NCI-H345 treated with DMSO at 0.1 percent for 48 hours (cell line): ENCODE results near the gene SETD1B.

Experiments used
- DNase-seq: peaks from one replicate; lab custom pipeline; 2025; ENCODE audit not compliant: unreplicated experiment; lab: John Stamatoyannopoulos, UW

Gene SETD1B

GRCh38 chr12:121795034-121795968 is 8.5 kb upstream of the SETD1B start:
- peak; percentile 61 for DNase-seq

DNA sequence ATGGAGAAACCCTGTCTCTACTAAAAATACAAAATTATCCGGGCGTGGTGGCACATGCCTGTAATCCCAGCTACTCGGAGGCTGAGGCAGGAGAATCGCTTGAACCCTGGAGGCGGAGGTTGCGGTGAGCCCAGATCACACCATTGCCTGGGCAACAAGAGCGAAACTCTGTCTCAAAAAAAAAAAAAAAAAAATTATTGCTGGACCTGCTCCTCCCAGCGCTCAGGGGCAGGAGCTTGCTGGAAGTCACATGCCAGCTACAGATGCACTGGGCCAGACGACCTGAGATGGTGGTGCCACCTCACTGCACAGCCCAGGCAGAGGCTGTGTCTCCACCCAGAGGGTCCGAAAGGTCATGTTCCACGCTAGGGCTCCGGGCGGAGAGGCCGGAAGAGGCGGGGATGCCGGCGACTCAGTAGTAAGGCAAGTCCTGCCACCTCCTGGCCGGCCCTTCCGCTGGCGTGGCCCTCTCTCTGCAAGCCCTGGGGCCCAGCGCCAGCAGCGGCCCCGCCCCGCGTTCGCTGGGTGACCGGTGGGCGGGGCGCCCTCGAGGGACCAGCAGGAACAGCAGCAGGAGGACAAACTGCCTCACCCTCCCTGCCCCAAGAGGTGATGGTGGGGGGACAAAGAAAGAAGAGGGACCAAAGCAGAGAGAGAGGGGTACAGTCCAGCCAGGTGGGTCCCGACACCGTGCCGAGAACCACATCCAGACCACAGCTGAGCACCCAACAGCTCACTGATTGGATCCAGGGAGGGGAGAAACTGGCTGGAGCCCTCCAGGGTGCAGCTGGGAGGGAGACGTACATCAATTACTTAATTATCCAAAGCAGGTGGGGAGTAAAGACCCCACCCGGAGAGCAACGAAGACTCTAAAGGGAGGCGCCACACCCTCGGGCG is 6.7 kb upstream of the SETD1B start:
- peak; percentile 24 for DNase-seq

DNA sequence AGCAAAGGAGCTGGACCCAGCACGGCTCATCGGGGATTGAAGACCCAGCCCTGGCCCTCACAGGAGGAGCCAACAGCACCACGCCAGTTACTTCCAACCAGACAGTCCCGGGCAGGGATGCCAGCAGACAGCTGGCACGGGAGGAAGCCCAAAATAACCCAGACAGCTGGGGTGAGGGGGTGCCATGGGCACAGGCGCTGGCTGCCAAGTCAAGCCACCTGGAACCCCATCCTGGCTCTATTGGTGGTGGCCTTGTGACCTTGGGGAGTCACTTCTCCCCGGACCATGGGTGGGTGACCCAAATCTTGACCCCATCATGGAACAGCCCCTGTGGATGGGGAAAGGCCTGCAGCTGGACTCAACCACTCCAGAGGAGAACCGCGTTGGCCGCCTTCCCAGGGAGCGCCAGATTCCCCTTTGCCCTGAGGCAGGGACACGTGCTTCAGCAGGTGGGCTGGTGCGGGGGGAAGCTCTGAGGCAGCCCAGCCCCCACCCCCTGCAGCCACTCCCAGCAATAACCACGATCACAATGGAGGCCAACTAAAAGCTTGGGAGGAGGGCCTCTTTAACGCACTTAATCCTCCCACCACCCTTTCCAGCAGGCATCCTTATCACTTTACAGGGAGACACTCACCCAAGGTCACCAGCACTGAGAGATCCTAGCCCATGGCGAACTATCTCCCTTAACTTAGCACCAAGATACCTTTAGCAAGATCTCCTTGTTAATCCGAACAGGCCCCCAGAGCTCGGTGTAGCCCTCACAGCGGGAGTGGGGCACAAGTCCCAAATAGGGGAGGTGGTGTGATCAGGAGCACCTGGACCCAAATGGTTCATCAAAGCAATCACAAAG is 5.6 kb upstream of the SETD1B start:
- DNase-seq: peak; percentile 92

GRCh38 chr12:121798787-121799155 is 5.0 kb upstream of the SETD1B start:
- no peak for DNase-seq

GRCh38 chr12:121799156-121799841 is 4.5 kb upstream of the SETD1B start:
- peak; percentile 86 for DNase-seq

- DNase-seq: peak; percentile 63
Measured at GRCh38 chr12:121799842-121800693, 3.7 kb upstream of the SETD1B start.

GRCh38 chr12:121800694-121801594 is 2.9 kb upstream of the SETD1B start:
- DNase-seq: peak; percentile 4

DNA sequence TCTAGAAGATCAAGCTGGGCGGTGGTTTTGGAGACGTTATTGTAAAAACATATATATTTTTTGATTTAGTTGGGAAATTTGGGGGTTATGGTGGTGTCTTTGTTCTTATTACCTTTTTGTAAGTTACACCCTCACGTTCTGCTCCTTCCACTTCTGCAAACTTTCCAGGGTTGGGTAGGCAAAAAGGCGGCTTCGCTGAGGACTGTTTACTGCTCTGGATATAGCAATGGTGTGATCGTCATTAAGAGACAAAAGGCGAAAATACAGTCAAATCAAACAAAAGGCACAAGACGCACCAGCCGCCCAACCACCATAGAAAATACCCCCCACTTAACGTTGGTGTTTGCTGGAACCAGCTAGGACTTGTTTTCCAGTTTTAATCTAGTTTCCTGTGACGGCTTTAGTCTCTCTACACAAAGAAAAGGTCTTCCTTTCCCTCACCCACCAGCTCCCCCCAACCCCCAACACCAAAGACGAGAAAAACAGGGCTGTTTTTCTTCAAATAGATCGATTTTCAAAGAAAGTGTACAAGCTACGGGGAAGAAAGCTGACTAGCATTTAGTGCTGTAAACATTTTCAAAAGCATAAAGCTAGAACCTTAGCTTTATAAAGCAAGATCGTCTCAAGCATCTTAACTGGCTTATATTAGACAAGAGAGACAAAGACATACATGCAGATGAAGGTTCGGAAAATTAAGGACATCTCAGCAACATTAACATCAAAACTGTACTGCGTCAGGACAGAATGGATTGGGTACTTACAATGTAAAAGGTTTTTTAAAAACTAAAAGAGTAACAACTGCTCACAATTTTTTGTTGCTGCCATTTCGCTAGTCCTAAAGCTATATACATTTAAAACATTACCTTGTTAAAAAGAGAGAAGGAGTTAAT is 2.0 kb upstream of the SETD1B start:
- peak; percentile 65 for DNase-seq

DNA sequence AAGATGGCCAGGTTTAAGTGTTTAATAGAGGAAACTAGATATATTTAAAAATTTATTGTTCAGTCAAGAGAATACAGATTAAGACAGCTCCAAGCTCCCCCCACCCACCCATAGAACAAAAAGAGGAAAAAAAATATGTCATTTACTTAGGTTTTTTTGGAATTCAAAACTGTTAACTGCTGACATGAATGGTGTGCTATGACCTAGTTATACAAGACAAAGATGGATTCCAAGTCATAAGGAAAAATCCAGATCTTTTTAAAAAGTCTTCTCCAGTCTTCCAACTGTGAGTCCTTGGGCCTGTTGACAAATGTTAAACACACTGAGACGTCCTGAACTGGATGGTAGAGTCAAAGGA is 1.3 kb upstream of the SETD1B start:
- DNase-seq: peak; percentile 80

GRCh38 chr12:121802843-121803698 is 738 bp upstream of the SETD1B start:
- peak; percentile 99 for DNase-seq

DNA sequence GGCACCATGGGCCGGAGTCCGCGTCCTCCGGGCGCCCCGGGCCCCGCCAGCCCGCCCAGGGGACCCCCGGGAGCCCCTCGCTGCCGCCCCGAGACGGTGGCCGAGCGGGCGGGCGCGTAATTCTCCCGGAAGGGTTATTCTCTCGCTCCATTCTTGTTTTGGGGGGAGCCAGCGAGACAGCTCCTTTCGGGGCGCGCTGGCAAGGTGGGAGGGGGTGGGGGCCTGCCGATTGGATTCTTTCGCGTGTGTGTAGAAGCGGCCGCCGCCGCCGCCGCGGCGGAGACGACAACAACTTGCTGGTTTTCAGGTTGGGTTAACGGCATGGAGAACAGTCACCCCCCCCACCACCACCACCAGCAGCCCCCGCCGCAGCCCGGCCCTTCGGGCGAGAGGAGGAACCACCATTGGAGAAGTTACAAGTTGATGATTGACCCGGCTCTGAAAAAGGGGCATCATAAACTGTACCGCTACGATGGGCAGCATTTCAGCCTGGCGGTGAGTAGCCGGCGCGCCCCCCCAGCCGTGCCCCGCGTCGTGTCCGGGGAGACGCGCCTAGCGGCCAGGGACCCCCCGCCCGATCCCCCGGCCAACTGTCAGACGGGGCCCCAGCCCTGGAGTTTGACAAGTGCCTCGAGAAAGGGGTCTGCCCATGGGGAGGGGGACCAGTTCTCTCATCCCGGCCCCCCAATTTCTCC is 755 bp downstream of the SETD1B start:
- DNase-seq: peak; percentile 8

DNA sequence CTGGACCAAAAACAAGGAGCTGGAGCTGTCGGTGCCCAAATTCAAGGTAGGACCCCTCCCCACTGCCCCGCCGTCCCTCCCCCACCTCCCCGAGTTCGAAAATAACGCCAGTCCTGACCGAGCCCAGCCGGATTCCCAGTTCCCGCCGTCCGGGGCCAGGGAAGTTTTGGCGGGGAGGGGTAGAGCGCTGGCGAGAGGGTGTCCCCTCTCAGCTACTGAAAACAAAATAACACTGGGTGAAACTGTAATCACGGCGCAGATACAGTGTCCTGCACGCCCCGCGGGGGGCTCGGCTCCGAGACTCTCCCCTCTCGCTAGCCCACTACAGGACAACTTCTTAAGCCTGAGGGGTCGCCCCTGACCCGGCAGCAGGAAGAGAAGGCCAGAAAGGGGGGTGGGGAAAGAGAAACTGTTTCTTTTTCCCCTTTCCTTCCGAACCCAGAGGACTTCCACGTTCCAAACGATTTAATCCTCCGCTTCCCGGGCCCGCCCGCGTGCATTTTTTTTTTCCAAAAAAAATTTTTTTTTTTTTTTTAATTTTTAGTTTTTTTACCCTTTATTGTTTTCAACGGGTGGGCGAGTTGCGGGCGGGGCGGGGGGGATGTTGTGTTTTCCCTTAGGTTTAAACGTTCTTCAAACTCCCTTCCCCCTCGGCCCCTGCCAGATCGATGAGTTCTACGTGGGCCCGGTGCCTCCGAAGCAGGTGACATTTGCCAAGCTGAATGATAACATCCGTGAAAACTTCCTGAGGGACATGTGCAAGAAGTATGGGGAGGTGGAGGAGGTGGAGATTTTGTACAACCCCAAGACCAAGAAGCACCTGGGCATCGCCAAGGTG is 1.6 kb downstream of the SETD1B start:
- DNase-seq: peak; percentile 5

DNA sequence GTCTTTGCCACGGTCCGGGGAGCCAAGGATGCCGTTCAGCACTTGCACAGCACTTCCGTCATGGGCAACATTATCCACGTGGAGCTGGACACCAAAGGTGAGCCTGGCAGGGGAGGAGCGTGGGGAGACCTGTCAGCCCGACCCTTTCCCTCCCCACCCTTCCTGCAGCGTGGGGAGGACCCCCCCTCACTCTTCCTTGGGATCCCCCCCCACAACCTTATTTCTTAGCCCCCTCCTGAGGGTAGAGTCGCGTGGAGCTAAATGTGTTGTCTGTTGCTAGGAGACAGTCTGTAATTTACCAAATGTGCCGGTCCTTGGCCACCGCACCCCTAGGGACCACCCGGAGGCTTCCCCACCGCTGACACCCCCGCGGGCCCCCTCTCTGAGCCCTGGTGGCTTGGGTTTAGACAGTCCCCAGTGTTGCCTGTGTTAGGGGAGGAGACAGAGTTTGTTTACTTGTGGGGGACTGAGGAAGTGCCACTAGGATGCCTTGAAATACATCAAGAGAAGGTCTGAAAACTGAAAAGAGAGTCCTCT is 2.3 kb downstream of the SETD1B start:
- DNase-seq: no peak

- DNase-seq: no peak
Measured at GRCh38 chr12:121806546-121807423, 3.0 kb downstream of the SETD1B start.
